GM21576 (cell line): ENCODE measurements around the gene NOS3.
"Not testable (repeated sequence)": the region's sequence is repeated elsewhere in the genome, so short reads cannot be mapped to it uniquely, and the experiment has no call there.

ENCODE experiments used
- ATAC-seq: cut with Tn5 transposase; IDR thresholded peaks from one replicate; pipeline ENCODE4 v1.9.1; 2021; ENCODE audit warnings: mild to moderate bottlenecking, moderate library complexity; ENCODE audit not compliant: unreplicated experiment

Gene NOS3

DNA sequence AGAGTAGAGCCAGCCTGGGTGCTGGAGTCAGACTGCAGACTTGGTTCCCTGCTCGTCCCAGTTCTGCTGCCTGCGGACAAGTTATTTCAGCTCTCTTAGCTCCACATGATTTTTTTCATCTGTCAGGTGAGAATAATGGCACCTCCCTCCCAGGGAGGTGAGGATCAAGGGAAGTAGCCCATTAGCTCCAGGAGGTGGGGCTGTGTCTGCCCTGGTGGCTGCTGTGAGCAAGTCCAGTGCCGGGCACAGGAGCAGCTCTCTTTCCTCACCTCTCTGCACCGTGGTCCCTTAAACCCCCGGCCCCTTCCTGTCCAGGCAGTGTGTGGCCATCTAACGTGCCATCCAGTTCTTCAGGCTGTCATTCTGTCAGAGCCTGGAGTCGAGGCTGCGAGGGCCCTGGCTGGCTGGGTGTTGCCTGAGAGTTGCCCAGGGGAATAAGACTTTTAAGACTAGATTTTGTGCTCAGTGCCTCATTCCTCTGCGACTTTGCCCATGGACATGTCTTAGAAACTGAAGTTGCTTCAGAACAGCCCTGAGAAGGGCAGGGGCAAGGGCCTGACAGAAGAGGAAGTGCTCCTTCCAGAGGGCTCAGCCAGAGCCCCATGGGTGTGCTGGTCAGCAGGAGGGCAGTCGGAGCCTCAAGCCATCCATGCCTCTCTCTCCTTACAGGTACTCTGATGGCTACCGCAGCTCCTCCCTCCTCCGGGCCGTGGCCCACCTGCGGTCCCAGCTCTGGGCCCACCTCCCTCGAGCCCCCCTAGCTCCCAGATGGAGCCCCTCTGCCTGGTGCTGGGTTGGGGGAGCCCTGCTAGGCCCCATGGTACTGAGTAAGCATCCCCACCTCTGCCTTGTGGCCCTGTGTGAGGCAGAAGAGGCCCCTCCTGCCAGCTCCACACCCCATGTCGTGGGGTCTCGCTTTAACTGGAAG, 42.4 kb downstream of the NOS3 start:
- no peak for ATAC-seq

DNA sequence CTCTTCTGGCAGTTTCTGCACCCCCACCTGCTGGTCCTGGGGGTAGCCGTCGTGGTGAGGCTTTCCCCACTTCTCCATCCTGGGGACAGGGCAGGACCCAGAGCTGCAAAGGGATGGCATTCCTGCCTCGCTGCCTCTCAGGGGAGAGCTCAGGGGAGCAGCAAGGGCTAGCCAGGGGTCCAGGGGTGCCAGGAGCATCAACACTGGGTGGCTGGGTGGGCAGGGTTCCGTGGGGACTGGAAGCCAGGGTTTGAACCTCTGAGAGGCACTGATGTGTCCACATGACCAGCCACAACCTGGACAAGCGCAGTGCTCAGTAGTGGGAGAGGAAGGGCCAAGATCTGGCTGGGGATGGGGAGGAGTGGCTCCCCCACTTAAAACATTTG, 43.0 kb downstream of the NOS3 start:
- ATAC-seq: no peak

DNA sequence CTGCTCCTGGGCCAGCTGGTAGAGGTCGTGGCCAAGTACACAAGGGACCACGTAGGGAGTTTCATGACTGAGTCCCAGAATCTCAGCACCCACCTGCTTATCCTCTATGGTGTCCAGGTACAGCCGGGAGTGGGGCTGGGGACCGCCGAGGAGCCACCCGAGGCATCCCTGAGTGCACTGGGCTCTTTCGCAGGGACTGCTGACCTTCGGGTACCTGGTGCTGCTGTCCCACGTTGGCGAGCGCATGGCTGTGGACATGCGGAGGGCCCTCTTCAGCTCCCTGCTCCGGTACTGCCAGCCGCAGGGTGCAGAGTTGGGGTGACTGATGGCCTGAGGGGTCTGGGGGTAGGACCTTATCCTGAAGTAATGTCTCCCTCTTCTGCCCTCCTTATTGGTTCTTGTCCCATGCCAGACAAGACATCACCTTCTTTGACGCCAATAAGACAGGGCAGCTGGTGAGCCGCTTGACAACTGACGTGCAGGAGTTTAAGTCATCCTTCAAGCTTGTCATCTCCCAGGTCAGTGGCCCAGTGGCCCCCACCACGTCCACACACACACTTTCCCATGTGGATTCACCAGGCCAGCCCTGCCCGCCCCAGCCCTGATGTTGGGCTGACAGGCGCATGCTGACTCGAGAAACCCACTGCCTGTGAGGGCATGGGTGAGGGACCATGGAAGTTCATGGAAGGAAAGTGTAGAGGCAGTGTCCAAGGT, 43.7 kb downstream of the NOS3 start:
- ATAC-seq: no peak

DNA sequence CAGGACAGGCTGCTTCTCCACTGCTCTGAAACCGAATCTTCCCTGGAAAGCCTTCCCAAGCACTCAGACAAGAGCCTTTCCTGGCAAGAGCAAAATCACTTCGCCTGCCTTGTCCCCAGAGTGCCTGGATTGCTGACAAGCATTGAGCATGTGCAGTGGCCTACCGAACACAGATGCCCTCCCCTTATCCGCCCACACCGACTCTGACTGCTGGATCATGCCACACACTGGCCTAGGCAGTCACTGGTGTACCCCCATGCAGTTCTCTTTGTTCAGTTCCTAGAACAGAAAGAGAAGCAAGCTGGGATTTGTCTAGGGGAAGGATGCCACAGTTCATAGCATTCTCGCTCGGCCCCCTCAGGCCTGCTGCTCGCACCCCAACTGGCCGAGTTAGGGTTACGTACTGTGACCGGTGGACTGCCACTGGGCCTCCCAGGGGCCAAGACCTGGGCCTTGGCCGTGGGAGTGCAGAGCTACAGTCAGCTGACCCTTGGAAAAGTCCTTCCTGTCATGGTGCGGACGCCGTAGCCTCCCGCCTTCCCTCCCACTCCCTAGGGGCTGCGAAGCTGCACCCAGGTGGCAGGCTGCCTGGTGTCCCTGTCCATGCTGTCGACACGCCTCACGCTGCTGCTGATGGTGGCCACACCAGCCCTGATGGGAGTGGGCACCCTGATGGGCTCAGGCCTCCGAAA, 44.4 kb downstream of the NOS3 start:
- no peak for ATAC-seq

DNA sequence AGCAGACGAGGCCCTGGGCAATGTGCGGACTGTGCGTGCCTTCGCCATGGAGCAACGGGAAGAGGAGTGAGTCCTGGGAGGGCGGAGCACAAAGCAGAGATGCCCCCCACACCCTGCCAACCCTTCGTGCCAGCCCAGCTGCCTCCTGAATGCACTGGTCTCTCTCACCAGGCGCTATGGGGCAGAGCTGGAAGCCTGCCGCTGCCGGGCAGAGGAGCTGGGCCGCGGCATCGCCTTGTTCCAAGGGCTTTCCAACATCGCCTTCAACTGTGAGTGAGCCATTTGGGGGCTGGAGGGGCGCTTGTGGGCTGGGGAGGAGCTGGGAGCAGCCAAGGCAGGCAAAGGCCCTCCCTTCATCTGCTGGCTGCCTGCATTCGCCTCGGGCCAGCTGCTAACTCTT, 45.1 kb downstream of the NOS3 start:
- ATAC-seq: no peak

DNA sequence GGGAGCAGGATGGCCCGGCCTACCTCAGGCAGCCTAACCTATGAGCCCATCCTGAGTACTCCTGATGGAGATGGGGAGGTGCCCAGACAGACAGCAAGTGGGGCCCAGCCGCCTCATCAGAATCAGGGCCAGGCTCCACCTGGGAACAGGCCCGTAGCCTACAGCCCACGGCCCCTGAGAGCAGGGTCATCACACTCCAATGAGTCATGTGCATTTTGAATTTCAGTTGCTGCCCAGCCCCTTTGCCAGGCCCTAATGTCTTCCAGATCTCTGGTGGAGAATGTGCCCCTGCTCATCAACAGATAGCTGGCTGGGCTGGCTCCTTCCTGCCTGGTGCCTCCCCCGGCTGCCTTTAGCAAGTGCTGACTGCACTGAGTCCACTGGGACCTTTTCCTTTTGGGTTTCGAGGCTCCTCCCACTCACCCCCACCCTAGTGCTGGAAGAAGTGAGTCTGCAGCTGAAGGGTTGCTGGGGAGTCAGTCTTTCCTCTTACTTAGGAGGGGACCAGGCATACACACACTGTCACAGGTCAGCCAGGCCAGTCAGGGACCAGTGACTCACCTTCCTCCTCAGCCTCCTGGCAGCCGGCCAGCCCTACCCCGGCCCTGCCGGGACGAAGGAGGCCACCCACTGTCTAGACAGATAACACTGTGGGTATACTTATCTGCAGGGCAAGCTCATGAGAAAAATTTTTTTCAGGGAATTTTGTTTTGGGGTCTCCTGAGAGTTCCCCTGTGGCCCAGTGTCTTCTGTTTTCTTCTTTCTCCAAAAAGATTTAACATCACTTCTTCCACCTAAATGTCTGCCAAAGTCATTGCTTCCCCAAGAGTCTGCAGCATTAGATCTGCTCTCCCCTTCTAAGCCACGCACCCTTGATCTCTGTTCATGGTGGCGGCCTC, 48.4 kb downstream of the NOS3 start:
- ATAC-seq: no peak

DNA sequence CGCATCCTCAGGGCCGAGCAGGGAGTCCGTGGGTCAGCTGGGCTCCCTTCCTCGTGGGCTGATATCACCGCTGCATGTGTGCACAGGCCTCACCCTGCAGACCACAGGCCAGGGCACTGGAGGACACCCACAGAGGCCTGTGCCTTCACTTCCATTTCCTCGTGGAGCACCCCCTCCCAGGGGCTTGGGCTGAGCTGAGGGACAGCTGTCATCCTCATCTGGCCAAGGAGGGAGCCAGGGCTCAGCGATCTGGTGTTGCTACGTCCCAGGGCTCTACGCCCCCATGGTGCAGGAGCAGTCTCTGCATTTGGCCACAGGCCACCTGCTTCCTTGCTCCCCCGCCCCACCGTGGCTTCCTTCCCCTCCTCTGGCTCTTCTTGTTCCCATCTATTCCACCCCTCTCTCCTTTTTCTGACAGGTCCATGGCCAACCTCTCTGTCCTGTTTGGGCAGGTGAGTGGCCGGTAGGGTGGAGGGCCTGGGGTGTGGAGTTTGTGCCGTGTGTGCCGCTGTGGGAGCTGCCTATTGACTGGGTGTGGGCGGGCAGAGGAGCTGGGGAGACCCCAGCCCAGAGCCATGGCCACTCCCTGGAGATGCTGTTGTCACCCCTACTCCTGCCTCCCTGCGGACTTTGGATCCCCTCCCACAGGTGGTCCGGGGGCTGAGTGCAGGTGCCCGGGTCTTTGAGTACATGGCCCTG, 49.2 kb downstream of the NOS3 start:
- no peak for ATAC-seq

DNA sequence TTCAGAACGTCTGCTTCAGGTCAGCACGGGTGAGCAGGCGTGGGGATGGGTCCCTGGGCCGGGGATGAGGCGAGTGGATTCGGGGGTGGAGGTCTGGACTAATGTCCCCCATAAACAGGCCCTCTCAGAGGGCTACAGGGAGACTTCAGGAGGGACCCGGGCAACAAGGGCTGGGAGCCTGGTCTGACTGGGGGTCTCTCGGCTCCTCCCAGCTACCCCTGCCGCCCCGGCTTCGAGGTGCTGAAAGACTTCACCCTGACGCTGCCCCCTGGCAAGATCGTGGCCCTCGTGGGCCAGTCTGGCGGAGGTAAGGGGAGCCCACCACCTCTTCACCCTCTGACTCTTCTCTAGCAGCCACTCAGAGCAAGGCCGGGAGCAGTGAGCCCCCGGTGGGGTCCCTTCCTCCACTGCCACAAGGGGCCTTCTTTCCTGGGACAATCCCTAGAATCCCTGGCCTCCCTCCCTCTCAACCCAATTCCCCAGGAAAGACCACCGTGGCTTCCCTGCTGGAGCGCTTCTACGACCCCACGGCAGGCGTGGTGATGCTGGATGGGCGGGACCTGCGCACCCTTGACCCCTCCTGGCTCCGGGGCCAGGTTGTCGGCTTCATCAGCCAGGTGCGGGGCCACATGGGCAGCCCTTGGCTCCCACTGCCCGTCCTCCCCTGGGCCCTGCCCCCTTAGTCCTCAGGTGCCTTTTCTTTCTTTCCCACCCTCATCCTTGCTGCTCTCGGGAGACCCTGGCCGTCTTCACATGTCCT, 50.0 kb downstream of the NOS3 start:
- ATAC-seq: no peak

DNA sequence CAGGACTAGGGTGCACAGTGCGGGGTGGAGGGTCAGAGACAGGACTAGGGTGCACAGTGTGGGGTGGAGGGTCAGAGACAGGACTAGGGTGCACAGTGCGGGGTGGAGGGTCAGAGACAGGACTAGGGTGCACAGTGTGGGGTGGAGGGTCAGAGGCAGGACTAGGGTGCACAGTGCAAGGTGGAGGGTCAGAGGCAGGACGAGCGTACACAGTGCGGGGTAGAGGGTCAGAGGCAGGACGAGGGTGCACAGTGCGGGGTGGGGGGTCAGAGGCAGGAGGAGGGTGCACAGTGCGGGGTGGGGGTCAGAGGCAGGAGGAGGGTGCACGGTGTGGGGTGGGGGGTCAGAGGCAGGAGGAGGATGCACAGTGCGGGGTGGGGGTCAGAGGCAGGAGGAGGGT, 52.6 kb downstream of the NOS3 start:
- not testable (repeated sequence) for ATAC-seq

DNA sequence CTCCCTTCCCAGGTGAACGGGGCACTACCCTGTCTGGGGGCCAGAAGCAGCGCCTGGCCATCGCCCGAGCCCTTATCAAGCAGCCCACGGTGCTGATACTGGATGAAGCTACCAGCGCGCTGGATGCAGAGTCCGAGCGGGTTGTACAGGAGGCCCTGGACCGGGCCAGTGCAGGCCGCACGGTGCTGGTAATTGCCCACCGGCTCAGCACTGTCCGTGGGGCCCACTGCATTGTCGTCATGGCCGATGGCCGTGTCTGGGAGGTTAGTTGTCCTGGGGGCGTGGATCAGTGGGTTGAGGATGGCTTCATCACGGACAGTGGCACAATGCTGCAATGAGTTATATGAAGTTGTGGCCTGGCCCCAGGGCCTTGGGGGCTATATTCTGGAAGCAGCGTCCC, 53.1 kb downstream of the NOS3 start:
- no peak for ATAC-seq

DNA sequence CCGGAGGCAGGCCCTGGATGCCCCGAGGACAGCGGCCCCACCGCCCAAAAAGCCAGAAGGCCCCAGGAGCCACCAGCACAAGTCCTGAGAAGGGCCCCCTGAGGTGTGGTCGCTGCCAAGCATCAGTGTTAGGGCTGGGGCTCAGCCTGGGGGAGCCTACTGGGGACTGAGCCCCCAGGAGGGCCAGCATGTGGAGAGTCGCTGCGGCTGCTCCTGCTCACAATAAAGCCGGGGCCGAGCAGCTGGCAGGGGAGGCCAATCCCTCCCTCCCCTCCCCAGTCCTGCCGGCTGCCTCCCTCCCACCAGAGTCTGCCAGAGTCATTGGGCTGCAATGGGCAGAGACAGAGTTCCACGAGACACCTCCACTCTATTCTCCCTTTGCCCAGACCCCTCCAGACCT, 54.4 kb downstream of the NOS3 start:
- no peak for ATAC-seq

DNA sequence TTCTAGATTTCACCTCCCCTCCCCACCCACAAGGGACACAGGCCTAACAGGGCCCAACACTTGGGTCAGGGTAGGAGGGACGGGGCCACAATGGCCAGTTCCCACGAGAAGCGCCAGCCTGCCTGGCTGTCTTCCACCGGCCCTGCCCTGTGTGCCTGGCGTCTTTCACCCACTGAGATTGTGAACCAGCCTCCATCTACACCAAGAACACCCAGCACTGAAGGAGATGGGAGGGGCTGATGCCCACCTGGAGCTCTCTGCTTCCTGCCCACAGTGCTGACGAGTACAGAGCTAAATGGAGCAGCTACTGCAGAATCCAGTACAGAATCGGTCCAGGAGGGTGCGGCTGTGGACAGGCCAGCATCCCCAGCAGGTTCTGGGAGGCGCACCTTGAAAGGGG, 55.1 kb downstream of the NOS3 start:
- ATAC-seq: no peak

DNA sequence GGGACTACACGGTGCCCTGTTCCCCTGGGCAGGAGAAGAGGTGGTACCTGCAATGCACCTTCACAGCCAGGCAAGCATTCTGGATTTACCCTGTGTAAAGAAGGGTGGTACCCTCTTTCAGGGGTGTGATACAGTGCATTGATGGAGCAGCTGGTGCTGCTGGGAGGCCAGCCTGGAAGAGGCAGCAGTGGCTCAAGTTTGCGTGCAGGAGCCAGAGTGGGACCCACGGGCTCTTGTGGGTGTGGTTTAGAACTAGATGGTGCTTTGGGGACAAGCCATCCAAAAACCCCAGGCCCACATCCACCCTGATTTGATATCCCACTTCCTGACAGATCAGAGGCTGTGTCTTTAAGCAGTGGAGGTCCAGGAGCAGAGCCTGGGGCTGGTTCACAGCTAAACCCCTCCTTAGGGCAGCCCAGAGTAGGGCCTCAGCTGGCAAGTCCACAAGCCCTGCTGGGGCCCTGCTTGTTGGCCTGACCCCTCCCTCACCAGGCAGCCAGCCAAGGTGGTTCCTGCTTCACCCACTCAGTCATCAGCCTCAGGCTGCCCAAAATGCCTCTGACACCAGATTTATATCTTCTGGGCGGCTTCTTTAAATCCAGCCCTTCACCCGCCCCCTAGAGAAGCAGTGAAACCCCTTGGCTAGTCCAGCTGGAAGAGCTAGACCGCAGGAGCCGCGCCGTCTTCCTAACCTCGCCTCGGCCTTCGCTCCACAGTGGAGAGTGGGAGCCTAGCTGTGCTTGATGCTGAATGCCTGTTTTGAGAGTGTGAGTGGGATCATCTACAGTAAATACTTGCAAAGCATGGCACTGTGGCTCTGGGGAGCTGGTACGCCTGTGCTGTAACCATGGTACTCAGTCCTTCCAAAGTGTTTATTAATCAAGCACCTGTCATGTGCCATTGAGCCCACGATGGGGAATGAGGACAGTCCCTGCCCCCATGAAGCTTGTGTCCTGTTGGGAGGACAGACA, 56.1 kb downstream of the NOS3 start:
- no peak for ATAC-seq

DNA sequence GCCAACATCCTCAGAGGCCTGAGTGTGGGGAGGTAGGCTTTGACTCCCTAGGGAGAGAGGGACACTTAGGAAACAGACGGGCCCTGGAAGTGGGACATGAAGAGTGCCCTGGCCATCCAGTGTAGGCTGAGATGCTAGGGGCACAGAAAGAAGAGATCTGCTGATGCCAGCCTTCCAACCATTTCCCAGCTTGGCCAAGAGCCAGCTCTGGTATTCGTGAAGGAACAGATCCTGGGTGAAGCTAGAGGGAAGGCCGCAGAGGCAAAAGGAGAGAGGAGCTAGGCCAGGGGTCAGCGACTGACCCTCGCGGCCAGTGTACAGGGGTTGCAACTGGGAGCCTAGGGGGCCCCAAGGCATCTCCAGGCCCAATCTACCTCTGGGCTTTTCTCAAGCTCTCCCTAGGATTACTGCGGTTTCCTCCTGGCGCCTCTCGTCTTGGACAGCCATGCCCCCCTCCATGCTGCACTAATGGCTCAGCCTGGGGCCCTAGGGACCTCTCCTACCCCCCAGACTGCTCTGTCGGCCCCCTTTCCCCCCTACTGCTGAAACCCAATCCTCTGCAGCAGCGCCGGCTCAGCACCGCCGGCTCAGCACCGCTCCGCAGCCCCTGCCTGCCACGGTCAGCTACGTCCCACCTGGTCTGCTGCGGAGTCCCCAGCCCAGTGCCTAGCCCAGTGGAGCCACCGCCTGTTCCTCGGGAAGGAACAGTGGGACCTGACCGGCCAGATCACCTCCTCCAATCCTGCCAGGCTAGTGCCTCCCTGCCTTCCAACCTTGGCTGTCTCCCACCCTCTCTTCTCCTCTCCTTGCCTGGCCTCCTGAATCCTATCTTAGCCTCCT, 57.4 kb downstream of the NOS3 start, which contains the start of gene ASIC3:
Gene ASIC3 (plus strand): TSS at position 556 of the 840 bp plus-strand sequence. CDS start 355 bp downstream, outside the sequence.
- ATAC-seq: no peak

DNA sequence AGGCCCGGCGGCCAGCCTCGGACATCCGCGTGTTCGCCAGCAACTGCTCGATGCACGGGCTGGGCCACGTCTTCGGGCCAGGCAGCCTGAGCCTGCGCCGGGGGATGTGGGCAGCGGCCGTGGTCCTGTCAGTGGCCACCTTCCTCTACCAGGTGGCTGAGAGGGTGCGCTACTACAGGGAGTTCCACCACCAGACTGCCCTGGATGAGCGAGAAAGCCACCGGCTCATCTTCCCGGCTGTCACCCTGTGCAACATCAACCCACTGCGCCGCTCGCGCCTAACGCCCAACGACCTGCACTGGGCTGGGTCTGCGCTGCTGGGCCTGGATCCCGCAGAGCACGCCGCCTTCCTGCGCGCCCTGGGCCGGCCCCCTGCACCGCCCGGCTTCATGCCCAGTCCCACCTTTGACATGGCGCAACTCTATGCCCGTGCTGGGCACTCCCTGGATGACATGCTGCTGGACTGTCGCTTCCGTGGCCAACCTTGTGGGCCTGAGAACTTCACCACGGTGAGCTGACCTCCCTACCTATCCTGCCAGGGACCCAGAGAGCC, 58.2 kb downstream of the NOS3 start:
- ATAC-seq: no peak

DNA sequence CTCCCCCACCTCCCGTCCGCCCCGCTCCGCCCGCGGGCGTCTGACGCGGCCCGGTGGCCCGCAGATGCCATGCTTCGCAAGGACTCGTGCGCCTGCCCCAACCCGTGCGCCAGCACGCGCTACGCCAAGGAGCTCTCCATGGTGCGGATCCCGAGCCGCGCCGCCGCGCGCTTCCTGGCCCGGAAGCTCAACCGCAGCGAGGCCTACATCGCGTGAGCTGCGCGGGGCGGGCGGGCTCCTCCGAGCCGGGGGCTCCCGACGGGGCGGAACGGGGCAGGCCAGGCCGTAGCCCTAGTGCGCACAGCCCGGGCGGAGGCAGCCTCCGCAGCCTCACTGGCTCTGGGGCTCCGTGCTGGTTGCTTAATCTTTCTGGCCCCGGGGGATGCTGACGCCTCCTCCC, 60.3 kb downstream of the NOS3 start:
- ATAC-seq: no peak

DNA sequence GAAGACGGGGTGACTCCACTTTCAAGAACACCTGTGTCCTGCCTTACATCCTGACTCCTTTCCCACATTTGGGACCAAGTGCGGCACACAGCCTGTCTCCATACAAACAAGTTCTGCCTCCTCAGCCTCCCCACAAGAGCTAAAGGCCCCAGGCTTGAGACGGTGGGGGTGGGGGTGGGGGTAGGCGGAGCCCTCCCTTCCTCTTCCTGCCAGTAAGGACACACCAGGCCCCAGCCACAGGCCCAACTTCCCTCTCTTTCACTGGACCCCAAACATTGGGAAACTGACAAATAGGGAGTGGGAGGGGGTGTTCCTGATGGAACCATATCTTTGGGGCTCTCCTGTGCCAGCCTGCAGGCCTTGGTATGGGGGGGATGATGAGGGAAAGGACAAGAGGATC, 62.3 kb downstream of the NOS3 start:
- ATAC-seq: no peak
